CD14-positive monocyte (primary cell): ENCODE measurements around the gene PMPCA. TPM values are rescaled to one million over a fixed set of nuclear protein-coding genes. Genes with fewer than 3 reads are reported as not detected.
A peak's percentile ranks its signal among the peaks of the same experiment; 100 is the strongest.

Source experiments
- DNase-seq, 3 donors: peaks; one replicate each; pipeline ENCODE4 v3.0.0-alpha.2; 2011 to 2022
- H2AFZ ChIP-seq: 2 replicates; pipeline ENCODE4 v1.6.0; 2012; ENCODE audit warnings: mild to moderate bottlenecking, low read depth, low read length, inconsistent platforms; ENCODE audit not compliant: insufficient read depth, poor library complexity, severe bottlenecking
- H3K27ac ChIP-seq, 2 donors: 1 replicate in 1 of 2; 2 replicates in 1 of 2; pipeline ENCODE4 v1.5.1; 2012 to 2013; ENCODE audit warnings: low read length in 2 of 2, control low read depth in 1 of 2, inconsistent platforms in 1 of 2, low read depth in 1 of 2, mild to moderate bottlenecking in 1 of 2
- H3K27me3 ChIP-seq, 2 donors: one replicate each; pipeline versions ENCODE4 v1.6.0 to v1.6.1; 2011 to 2013; ENCODE audit warnings: low read length in 2 of 2; ENCODE audit not compliant: control insufficient read depth in 2 of 2, insufficient read depth in 2 of 2
- H3K36me3 ChIP-seq, 2 donors: replicated peaks in 1 of 2; 1 replicate in 1 of 2; 2 replicates in 1 of 2; pipeline versions ENCODE4 v1.5.1 to v1.6.1; 2012 to 2013; ENCODE audit warnings: low read length in 2 of 2, control low read depth in 1 of 2, inconsistent platforms in 1 of 2, mild to moderate bottlenecking in 1 of 2; ENCODE audit not compliant: insufficient read depth in 2 of 2, control insufficient read depth in 1 of 2
- H3K4me1 ChIP-seq, 2 donors: 1 replicate in 1 of 2; 2 replicates in 1 of 2; pipeline versions ENCODE4 v1.5.1 to v1.6.1; 2012 to 2013; ENCODE audit warnings: low read length in 2 of 2, control low read depth in 1 of 2, inconsistent platforms in 1 of 2, mild to moderate bottlenecking in 1 of 2, moderate library complexity in 1 of 2; ENCODE audit not compliant: insufficient read depth in 2 of 2, control insufficient read depth in 1 of 2
- H3K4me2 ChIP-seq: replicated peaks from 2 replicates; pipeline ENCODE3; 2012; ENCODE audit warnings: low read length, moderate library complexity, mild to moderate bottlenecking; ENCODE audit not compliant: poor library complexity, severe bottlenecking; ENCODE audit errors: extremely low read depth
- H3K4me3 ChIP-seq, 3 experiments: fragments of 200-600 bp in 1 of 3; sonication (generic) in 1 of 3; replicated peaks in 1 of 3; 1 replicate in 2 of 3; 2 replicates in 1 of 3; pipeline ENCODE4 v1.5.1; 2011 to 2013; ENCODE audit warnings: low read length in 3 of 3, mild to moderate bottlenecking in 3 of 3, control low read depth in 2 of 3, low read depth in 2 of 3, inconsistent platforms in 1 of 3, moderate library complexity in 1 of 3
- H3K79me2 ChIP-seq: 2 replicates; pipeline ENCODE4 v1.6.0; 2012; ENCODE audit warnings: mild to moderate bottlenecking, control low read depth, inconsistent platforms, low read length, moderate library complexity; ENCODE audit not compliant: insufficient read depth
- H3K9ac ChIP-seq: 2 replicates; pipeline ENCODE4 v1.6.0; 2017; ENCODE audit warnings: low read length, mild to moderate bottlenecking; ENCODE audit not compliant: insufficient read depth, poor library complexity, severe bottlenecking
- H3K9me3 ChIP-seq, 2 donors: replicated peaks in 1 of 2; 1 replicate in 1 of 2; 2 replicates in 1 of 2; pipeline versions ENCODE4 v1.5.1 to v1.6.1; 2012 to 2013; ENCODE audit warnings: low read length in 2 of 2, control low read depth in 1 of 2; ENCODE audit not compliant: control insufficient read depth in 1 of 2, insufficient read depth in 1 of 2
- H4K20me1 ChIP-seq: 2 replicates; pipeline ENCODE4 v1.6.0; 2012; ENCODE audit warnings: mild to moderate bottlenecking, low read length, control low read depth, moderate library complexity; ENCODE audit not compliant: insufficient read depth
- H3K27ac Mint-ChIP-seq, 7 donors: one replicate each; pipeline ENCODE4 v1.8.0; 2020; ENCODE audit warnings: mild to moderate bottlenecking in 7 of 7, mixed read lengths in 7 of 7, moderate library complexity in 6 of 7, inconsistent platforms in 2 of 7
- H3K27me3 Mint-ChIP-seq, 3 donors: one replicate each; pipeline ENCODE4 v1.8.0; 2021 to 2022; ENCODE audit warnings: low read depth in 3 of 3, mild to moderate bottlenecking in 3 of 3, mixed read lengths in 3 of 3, moderate library complexity in 3 of 3, inconsistent platforms in 1 of 3
- H3K36me3 Mint-ChIP-seq, 2 donors: one replicate each; pipeline ENCODE4 v1.8.0; 2020; ENCODE audit warnings: mixed read lengths in 2 of 2, inconsistent platforms in 1 of 2, mild to moderate bottlenecking in 1 of 2
- H3K4me1 Mint-ChIP-seq: one replicate; pipeline ENCODE4 v1.8.0; 2020; ENCODE audit warnings: mild to moderate bottlenecking, mixed read lengths
- H3K4me3 Mint-ChIP-seq, 2 donors: one replicate each; pipeline ENCODE4 v1.8.0; 2020; ENCODE audit warnings: mild to moderate bottlenecking in 2 of 2, mixed read lengths in 2 of 2, moderate library complexity in 1 of 2
- H3K9me3 Mint-ChIP-seq, 7 donors: one replicate each; pipeline ENCODE4 v1.8.0; 2020 to 2022; ENCODE audit warnings: mixed read lengths in 7 of 7, mild to moderate bottlenecking in 6 of 7, moderate library complexity in 6 of 7, inconsistent platforms in 2 of 7
- CTCF ChIP-seq: fragments of 200-600 bp; IDR thresholded peaks from one replicate; pipeline ENCODE4 v1.8.0; 2022; ENCODE audit warnings: antibody characterized with exemption, mild to moderate bottlenecking
- WGBS: methylation state at CpG from one replicate; pipeline ENCODE4 v1.1.5; 2013; ENCODE audit warnings: missing lambda C conversion rate; ENCODE audit not compliant: insufficient coverage; 5-methylcytosine and 5-hydroxymethylcytosine counted together
- intact Hi-C, 2 donors: fragments of 100-400 bp; cut with micrococcal nuclease; formaldehyde crosslinking; loops; one replicate each; pipeline versions ENCODE4 v1.15.0 to v1.15.1; 2023
- polyA plus RNA-seq, 3 donors: library from polyadenylated mRNA; depleted of rRNA in 1 of 3; unstranded in 2 of 3; stranded (reverse) in 1 of 3; fragments of 300-500 nt in 2 of 3; fragments of >200 nt in 1 of 3; fragmentation: Illumina TruSeq in 2 of 3; gene quantifications; 1 replicate in 2 of 3; 2 replicates in 1 of 3; pipeline ENCODE4 v1.2.3, GENCODE V29; 2012 to 2021

Gene PMPCA
- polyA plus RNA-seq, 3 donors = 23.1 to 58.8 (median 24.9) TPM

DNA sequence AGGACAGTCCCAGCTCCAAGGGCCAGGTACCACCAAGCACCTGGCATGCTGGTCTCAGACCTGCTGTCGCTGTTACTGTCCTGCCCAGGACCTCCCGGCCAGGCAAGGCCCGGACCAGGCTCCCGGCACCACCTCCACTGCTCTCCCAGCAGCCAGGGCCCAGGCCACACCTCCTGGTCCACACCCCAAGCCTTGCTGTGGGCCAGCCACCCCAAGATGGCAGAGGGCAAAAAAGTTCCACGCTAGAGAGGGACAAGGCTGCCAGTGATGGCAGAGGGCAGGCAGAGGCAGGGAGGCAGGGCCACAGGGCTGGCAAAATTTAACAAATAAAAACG is 48.0 kb upstream of the PMPCA start:
- intact Hi-C loops = loop anchor here (5.0 to 10.0 kb wide), 4 partner anchors 40 to 122 kb away; partner anchors contain the start of genes ENTR1 (in 1 of the 2), PMPCA (in 1 of the 2), QSOX2 (in 1 of the 2) and SEC16A (in 1 of the 2)
- H3K27ac ChIP-seq = peak overlapping the region; percentile 26 to 51
- H3K4me3 Mint-ChIP-seq = no peak overlapping the region
- no peaks in the 10 kb centered on the region for H3K9me3 ChIP-seq
- peaks cover 0 to 2% (median 0%) of the 10 kb centered on the region in 7 donors for H3K9me3 Mint-ChIP-seq
- H3K9ac ChIP-seq = no peak overlapping the region
- no peaks in the 10 kb centered on the region for H3K27me3 ChIP-seq
- H3K4me3 ChIP-seq = no peak overlapping the region
- peaks cover 0 to 7% of the 10 kb centered on the region in 2 donors for H3K36me3 Mint-ChIP-seq
- no peak overlapping the region for H3K4me2 ChIP-seq
- WGBS = 94% methylated on average over 5 of the region's 6 CpGs
- peaks cover 1 to 2% (median 2%) of the 10 kb centered on the region in 3 donors for H3K27me3 Mint-ChIP-seq
- no peak for TF ChIP-seq CTCF
- H3K79me2 ChIP-seq = no peaks in the 10 kb centered on the region
- no peak overlapping the region for H2AFZ ChIP-seq
- peaks cover 12% of the 10 kb centered on the region for H4K20me1 ChIP-seq
- H3K36me3 ChIP-seq = peaks cover 9 to 12% of the 10 kb centered on the region in 2 donors
- H3K27ac Mint-ChIP-seq = peak overlapping the region in 2 of 7 donors; percentile 14 to 30
- H3K4me1 Mint-ChIP-seq = peaks cover 24% of the 10 kb centered on the region
- peaks cover 35 to 42% of the 10 kb centered on the region in 2 donors for H3K4me1 ChIP-seq
- no peak for DNase-seq

- Mint-ChIP-seq H3K36me3 (peaks cover 7 to 16% of the 10 kb centered on the region in 2 donors), H3K27me3 (peaks cover 1 to 2% (median 2%) of the 10 kb centered on the region in 3 donors), H3K4me3 (peak within 1 kb of the TSS; percentile 86 to 89), H3K27ac (peak within 1 kb of the TSS in 6 of 7 donors; percentile 73 to 93 (median 90)), H3K9me3 (peaks cover 0 to 2% (median 0%) of the 10 kb centered on the region in 7 donors), H3K4me1 (peaks cover 24% of the 10 kb centered on the region)
- Histone ChIP-seq H3K27me3 (no peaks in the 10 kb centered on the region), H3K9me3 (no peaks in the 10 kb centered on the region), H3K4me1 (peaks cover 35 to 42% of the 10 kb centered on the region in 2 donors), H4K20me1 (peaks cover 14% of the 10 kb centered on the region), H3K4me3 (peak within 1 kb of the TSS; percentile 64 to 86 (median 65)), H3K27ac (peak within 1 kb of the TSS; percentile 26 to 64), H3K9ac (peak within 1 kb of the TSS; percentile 78), H3K79me2 (no peaks in the 10 kb centered on the region), H3K4me2 (peak within 1 kb of the TSS; percentile 80), H2AFZ (peak within 1 kb of the TSS; percentile 81), H3K36me3 (peaks cover 16 to 21% of the 10 kb centered on the region in 2 donors)
- DNase-seq = peak; percentile 88 to 94 (median 92)
- WGBS = under 1% methylated on average over 90 of the region's 97 CpGs
- TF ChIP-seq CTCF = peak; percentile 100
- intact Hi-C loops = loop anchor here (5.0 to 10.0 kb wide), 4 partner anchors 39 to 121 kb away; partner anchors contain the start of genes ENTR1 (in 1 of the 2), PMPCA (in 1 of the 2), QSOX2 (in 1 of the 2) and SEC16A (in 1 of the 2)
These were observed 47.1 kb upstream of the PMPCA start, which contains the start of gene DNLZ for GRCh38 chr9:136363106-136363948. Gene DNLZ (minus strand): TSS chr9:136363744. CDS start chr9:136363714, 30 bp downstream.
